PFSK-1 (cell line): ENCODE data around the gene SLC36A2.

Source experiments
- FOXP2 ChIP-seq: optimal IDR thresholded peaks from 2 replicates; pipeline ENCODE3; 2011; ENCODE audit warnings: borderline replicate concordance, control low read depth, inconsistent platforms; ENCODE audit not compliant: insufficient read depth; ENCODE audit errors: extremely low read length, extremely low read depth
- POLR2AphosphoS5 ChIP-seq: IDR thresholded peaks from 2 replicates; pipeline ENCODE4 v1.6.1; 2012; ENCODE audit warnings: low read depth, mild to moderate bottlenecking, control low read depth, low read length, moderate library complexity
- REST ChIP-seq, 2 experiments: IDR thresholded peaks; 2 replicates each; pipeline versions ENCODE4 v1.6.1 to v1.8.0; 2011 to 2012; ENCODE audit warnings: low read depth in 2 of 2, low read length in 2 of 2, control low read depth in 1 of 2, inconsistent platforms in 1 of 2, mild to moderate bottlenecking in 1 of 2, moderate library complexity in 1 of 2; ENCODE audit not compliant: insufficient read depth in 1 of 2
- SIN3A ChIP-seq: IDR thresholded peaks from 2 replicates; pipeline ENCODE4 v1.6.1; 2012; ENCODE audit warnings: mild to moderate bottlenecking, low read length, moderate library complexity, borderline replicate concordance; ENCODE audit not compliant: insufficient read depth
- TAF1 ChIP-seq: IDR thresholded peaks from 2 replicates; pipeline ENCODE4 v1.6.1; 2012; ENCODE audit warnings: low read length, control low read depth, borderline replicate concordance; ENCODE audit not compliant: insufficient read depth

The SLC36A2 gene

GRCh38 chr5:151381899-151382298 is 34.5 kb upstream of the SLC36A2 start:
- TF ChIP-seq FOXP2: no peak
- no peak for TF ChIP-seq SIN3A
- TF ChIP-seq REST (IDR thresholded peaks at IDR 0.05; ENCODE audit: insufficient read depth in 1 of 2, low read depth in 2 of 2, low read length in 2 of 2): no peak
- TF ChIP-seq POLR2AphosphoS5: no peak
- no peak for TF ChIP-seq TAF1

- TF ChIP-seq FOXP2 (no peak), SIN3A (no peak), TAF1 (no peak), POLR2AphosphoS5 (no peak), REST (IDR thresholded peaks at IDR 0.05; ENCODE audit: insufficient read depth in 1 of 2, low read depth in 2 of 2, low read length in 2 of 2) (no peak)
Measured at GRCh38 chr5:151378616-151379015, 31.3 kb upstream of the SLC36A2 start.

- no peak for TF ChIP-seq SIN3A
- no peak for TF ChIP-seq TAF1
- no peak for TF ChIP-seq REST (IDR thresholded peaks at IDR 0.05; ENCODE audit: insufficient read depth in 1 of 2, low read depth in 2 of 2, low read length in 2 of 2)
- TF ChIP-seq FOXP2: no peak
- TF ChIP-seq POLR2AphosphoS5: no peak
Measured at GRCh38 chr5:151374539-151374938, 27.2 kb upstream of the SLC36A2 start.

GRCh38 chr5:151363673-151364072 is 16.3 kb upstream of the SLC36A2 start:
- TF ChIP-seq TAF1: no peak
- TF ChIP-seq POLR2AphosphoS5: no peak
- no peak for TF ChIP-seq FOXP2
- no peak for TF ChIP-seq REST (IDR thresholded peaks at IDR 0.05; ENCODE audit: insufficient read depth in 1 of 2, low read depth in 2 of 2, low read length in 2 of 2)
- TF ChIP-seq SIN3A: no peak

- no peak for TF ChIP-seq TAF1
- no peak for TF ChIP-seq POLR2AphosphoS5
Measured at GRCh38 chr5:151362970-151363369, 15.6 kb upstream of the SLC36A2 start.

- no peak for TF ChIP-seq POLR2AphosphoS5
- TF ChIP-seq REST (IDR thresholded peaks at IDR 0.05; ENCODE audit: insufficient read depth in 1 of 2, low read depth in 2 of 2, low read length in 2 of 2): no peak
- TF ChIP-seq FOXP2: no peak
- TF ChIP-seq TAF1: no peak
- no peak for TF ChIP-seq SIN3A
Measured at GRCh38 chr5:151359391-151359790, 12.0 kb upstream of the SLC36A2 start.
